Keratinocyte (primary cell): ENCODE measurements around the gene LINGO1. TPM values are rescaled to one million over a fixed set of nuclear protein-coding genes. Genes with fewer than 3 reads are reported as not detected.

Experiments used
- DNase-seq: peaks from one replicate; pipeline ENCODE4 v3.0.0-alpha.2; 2011; ENCODE audit warnings: low read depth, missing footprints, low spot score
- FAIRE-seq: peaks from 2 replicates; lab custom pipeline; 2011; peaks lifted over from hg19 to GRCh38; lab: Jason Lieb, UNC
- H2AFZ ChIP-seq: 2 replicates; pipeline ENCODE4 v1.6.0; 2012; ENCODE audit warnings: low read length, control low read depth, inconsistent platforms; ENCODE audit not compliant: control insufficient read depth
- H3K27ac ChIP-seq: 2 replicates; pipeline ENCODE4 v1.5.1; 2011; ENCODE audit warnings: low read length; ENCODE audit not compliant: control insufficient read depth, insufficient read depth
- H3K27me3 ChIP-seq: 3 replicates; pipeline ENCODE4 v1.6.0; 2011; ENCODE audit warnings: low read length; ENCODE audit not compliant: control insufficient read depth, insufficient read depth; ENCODE audit errors: extremely low read depth
- H3K36me3 ChIP-seq, 2 experiments: 2 replicates in 1 of 2; 3 replicates in 1 of 2; pipeline ENCODE4 v1.5.1; 2011; ENCODE audit warnings: low read length in 2 of 2, mild to moderate bottlenecking in 1 of 2; ENCODE audit not compliant: control insufficient read depth in 2 of 2, insufficient read depth in 2 of 2; ENCODE audit errors: extremely low read depth in 1 of 2
- H3K4me1 ChIP-seq: 3 replicates; pipeline ENCODE4 v1.5.1; 2011; ENCODE audit warnings: low read length; ENCODE audit not compliant: control insufficient read depth, insufficient read depth; ENCODE audit errors: extremely low read depth
- H3K4me2 ChIP-seq: 3 replicates; pipeline ENCODE4 v1.6.0; 2011; ENCODE audit warnings: low read depth, low read length; ENCODE audit not compliant: control insufficient read depth, insufficient read depth; ENCODE audit errors: extremely low read depth
- H3K4me3 ChIP-seq, 3 experiments: fragments of 200-600 bp in 1 of 3; sonication (generic) in 1 of 3; 2 replicates in 2 of 3; 3 replicates in 1 of 3; pipeline ENCODE4 v1.5.1; 2011 to 2016; ENCODE audit warnings: low read length in 3 of 3, mild to moderate bottlenecking in 3 of 3, control low read depth in 2 of 3, inconsistent platforms in 1 of 3, low read depth in 1 of 3, mixed read lengths in 1 of 3, mixed run types in 1 of 3, moderate library complexity in 1 of 3; ENCODE audit not compliant: control insufficient read depth in 2 of 3, insufficient read depth in 2 of 3; ENCODE audit errors: extremely low read depth in 1 of 3
- H3K79me2 ChIP-seq: 2 replicates; pipeline ENCODE4 v1.6.0; 2012; ENCODE audit warnings: low read length; ENCODE audit not compliant: control insufficient read depth, insufficient read depth
- H3K9ac ChIP-seq: 3 replicates; pipeline ENCODE4 v1.6.0; 2011; ENCODE audit warnings: low read length; ENCODE audit not compliant: control insufficient read depth, insufficient read depth; ENCODE audit errors: extremely low read depth
- H3K9me1 ChIP-seq: 3 replicates; pipeline ENCODE4 v1.6.0; 2011; ENCODE audit warnings: low read length; ENCODE audit not compliant: control insufficient read depth, insufficient read depth; ENCODE audit errors: extremely low read depth
- H3K9me3 ChIP-seq: 2 replicates; pipeline ENCODE4 v1.5.1; 2012; ENCODE audit warnings: low read depth, low read length; ENCODE audit not compliant: control insufficient read depth
- H4K20me1 ChIP-seq: 3 replicates; pipeline ENCODE4 v1.6.0; 2011; ENCODE audit warnings: low read length; ENCODE audit not compliant: control insufficient read depth, insufficient read depth; ENCODE audit errors: extremely low read depth
- CTCF ChIP-seq, 3 experiments: IDR thresholded peaks in 1 of 3; conservative IDR thresholded peaks in 1 of 3; optimal IDR thresholded peaks in 1 of 3; 2 replicates in 2 of 3; 3 replicates in 1 of 3; pipeline versions ENCODE3 to v1.5.1; 2011; ENCODE audit warnings: low read length in 3 of 3, mild to moderate bottlenecking in 3 of 3, moderate library complexity in 2 of 3, control low read depth in 1 of 3, inconsistent platforms in 1 of 3; ENCODE audit not compliant: insufficient read depth in 2 of 3; ENCODE audit errors: extremely low read depth in 1 of 3
- EZH2 ChIP-seq: IDR thresholded peaks from one replicate; pipeline ENCODE4 v1.6.1; 2012; ENCODE audit warnings: inconsistent platforms, mild to moderate bottlenecking, low read length, moderate library complexity
- dilution Hi-C: fragments of 300-500 bp; cut with MboI; formaldehyde crosslinking; loops from one replicate; pipeline ENCODE4 v1.7.0; 2020; ENCODE audit warnings: low sequenced_read_pairs; ENCODE audit not compliant: extremely low pct_ligation_motif_present
- polyA plus RNA-seq, 5 experiments: library from polyadenylated mRNA; depleted of rRNA in 3 of 5; stranded (reverse) in 3 of 5; stranded (forward) in 1 of 5; unstranded in 1 of 5; fragments of >200 nt; gene quantifications; 1 replicate in 1 of 5; 2 replicates in 3 of 5; 3 replicates in 1 of 5; pipeline versions ENCODE4 v1.2.1 to v1.2.3, GENCODE V29; 2011 to 2012; ENCODE audit warnings: missing spikeins in 2 of 5, low read depth in 1 of 5, low replicate concordance in 1 of 5

Gene LINGO1
- polyA plus RNA-seq, 1 donor (not counting 4 experiments of a cell fraction or from before 2014, with no cell fraction given): not detected

DNA sequence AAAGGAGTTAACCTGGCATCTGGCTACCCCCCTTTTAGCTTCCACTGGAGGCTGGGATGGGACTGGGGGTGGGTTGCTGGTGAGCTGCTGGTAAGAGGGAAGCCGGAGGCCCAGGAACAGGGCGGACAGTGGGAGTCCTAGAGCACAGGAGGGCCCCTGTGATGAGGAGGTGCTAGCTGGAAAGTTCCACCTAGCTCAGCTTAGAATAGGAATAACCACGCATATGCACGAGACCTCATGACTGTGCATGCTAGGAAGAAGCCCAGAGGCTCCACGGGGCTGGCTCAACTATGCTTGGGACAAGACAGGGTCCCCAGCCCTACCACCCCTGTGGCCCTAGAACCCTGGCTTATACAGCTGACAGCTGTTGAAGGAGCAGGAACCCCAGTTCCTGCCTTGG is 34.1 kb downstream of the LINGO1 start:
- Histone ChIP-seq H3K9ac (no peak overlapping the region), H3K4me1 (no peaks in the 10 kb centered on the region), H2AFZ (no peak overlapping the region), H3K9me1 (no peaks in the 10 kb centered on the region), H4K20me1 (no peaks in the 10 kb centered on the region), H3K27me3 (peaks cover 9% of the 10 kb centered on the region), H3K27ac (no peak overlapping the region), H3K9me3 (no peaks in the 10 kb centered on the region), H3K79me2 (no peaks in the 10 kb centered on the region), H3K36me3 (no peaks in the 10 kb centered on the region), H3K4me3 (no peak overlapping the region), H3K4me2 (no peak overlapping the region)
- DNase-seq: no peak
- dilution Hi-C loops: no loop called here
- TF ChIP-seq CTCF (optimal IDR thresholded peaks at IDR 0.05 in 1 of 3, IDR thresholded peaks at IDR 0.05 in 1 of 3, conservative IDR thresholded peaks at IDR 0.05 in 1 of 3; ENCODE audit: extremely low read depth in 1 of 3, insufficient read depth in 2 of 3, low read length in 3 of 3): no peak
- no peak for TF ChIP-seq EZH2
- no peak for FAIRE-seq

DNA sequence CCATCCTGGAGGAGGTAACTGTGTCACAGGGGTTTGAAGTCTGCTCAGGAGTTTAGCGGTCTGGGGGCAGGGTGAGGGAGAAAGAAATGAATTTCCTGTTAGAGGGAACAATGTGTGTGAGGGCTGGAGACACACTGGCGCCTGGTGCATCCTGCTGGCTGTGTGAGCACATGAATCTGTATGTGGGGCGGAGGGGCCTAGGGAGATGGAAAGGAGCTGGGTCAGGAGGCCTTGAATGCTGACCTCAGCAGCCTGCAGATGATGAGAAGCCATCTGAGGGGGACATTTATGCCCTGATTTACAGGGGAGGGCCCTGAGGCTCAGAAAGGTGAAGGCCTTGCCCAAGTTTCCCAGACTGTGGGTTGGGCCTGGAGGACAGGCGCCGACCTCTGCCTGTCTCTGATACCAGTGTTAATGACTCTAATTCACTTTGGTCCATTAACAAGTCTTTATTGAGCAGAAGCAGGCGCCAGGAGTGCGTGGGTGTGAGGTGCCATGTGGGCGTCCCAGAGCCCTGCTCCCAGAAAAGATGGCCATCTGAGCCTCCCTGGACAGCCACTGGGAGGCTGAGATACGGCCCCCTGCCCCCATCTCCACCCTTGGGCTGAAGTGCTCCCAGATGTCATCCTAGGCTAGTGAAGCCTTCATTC is 34.8 kb downstream of the LINGO1 start:
- no peak overlapping the region for H3K4me2 ChIP-seq
- H2AFZ ChIP-seq: no peak overlapping the region
- H3K4me3 ChIP-seq: no peak overlapping the region
- no peaks in the 10 kb centered on the region for H3K4me1 ChIP-seq
- dilution Hi-C loops: no loop called here
- no peak overlapping the region for H3K9ac ChIP-seq
- no peak overlapping the region for H3K27ac ChIP-seq
- DNase-seq (no peak), FAIRE-seq (no peak)
- H3K9me1 ChIP-seq: no peaks in the 10 kb centered on the region
- no peaks in the 10 kb centered on the region for H3K79me2 ChIP-seq
- H4K20me1 ChIP-seq: no peaks in the 10 kb centered on the region
- no peaks in the 10 kb centered on the region for H3K36me3 ChIP-seq
- H3K9me3 ChIP-seq: no peaks in the 10 kb centered on the region
- peaks cover 9% of the 10 kb centered on the region for H3K27me3 ChIP-seq
- no peak for TF ChIP-seq CTCF (optimal IDR thresholded peaks at IDR 0.05 in 1 of 3, IDR thresholded peaks at IDR 0.05 in 1 of 3, conservative IDR thresholded peaks at IDR 0.05 in 1 of 3; ENCODE audit: extremely low read depth in 1 of 3, insufficient read depth in 2 of 3, low read length in 3 of 3)
- TF ChIP-seq EZH2: no peak
